RCC 7860 (cell line): ENCODE data around the gene NUDT3.
"Not testable (repeated sequence)": the region's sequence is repeated elsewhere in the genome, so short reads cannot be mapped to it uniquely, and the experiment has no call there.

Source experiments
- DNase-seq: peaks from one replicate; pipeline ENCODE4 v3.0.0-alpha.2; 2015; ENCODE audit warnings: low spot score
- FAIRE-seq: peaks from 2 replicates; lab custom pipeline; 2012; peaks lifted over from hg19 to GRCh38; lab: Jason Lieb, UNC

Gene NUDT3

DNA sequence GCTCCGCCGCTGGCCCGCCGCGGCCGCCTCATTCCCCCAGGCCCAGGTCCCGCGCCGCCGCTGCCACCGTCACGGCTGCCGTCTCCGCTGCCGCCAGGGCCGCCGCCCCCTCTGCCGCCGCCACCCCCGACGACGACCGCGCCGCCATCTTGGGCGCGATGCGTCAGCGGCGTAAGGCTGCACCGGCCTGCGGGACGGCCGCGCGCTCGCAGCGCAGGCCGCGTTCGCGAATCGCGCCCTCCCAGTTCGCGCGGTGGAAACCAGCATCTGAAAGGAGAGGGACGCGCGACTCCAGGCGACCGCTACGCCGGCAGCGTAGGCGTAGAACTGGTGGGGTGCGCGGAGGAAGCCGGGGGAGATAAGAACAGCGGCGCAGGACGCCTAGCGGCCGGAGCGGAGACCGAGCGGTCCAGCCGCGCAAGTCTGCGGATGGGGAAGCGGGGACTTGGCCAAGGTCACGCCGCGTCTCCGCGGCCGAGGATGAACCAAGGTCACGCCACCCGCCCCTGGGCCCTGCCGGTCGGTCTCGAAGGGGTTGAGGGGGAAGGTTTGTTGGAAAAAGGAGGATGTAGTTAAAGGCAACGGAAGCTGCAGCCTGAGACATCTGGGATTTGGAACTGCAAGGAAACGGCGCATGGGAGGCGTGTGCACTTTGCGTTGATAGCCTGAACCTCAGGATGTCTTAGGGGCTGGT is at the start of gene NUDT3:
Gene NUDT3, minus strand, starts transcription at position 173 of the 694 bp plus-strand sequence. CDS start 307 bp downstream, outside the sequence.
- FAIRE-seq (no peak), DNase-seq (peak; percentile 76)

DNA sequence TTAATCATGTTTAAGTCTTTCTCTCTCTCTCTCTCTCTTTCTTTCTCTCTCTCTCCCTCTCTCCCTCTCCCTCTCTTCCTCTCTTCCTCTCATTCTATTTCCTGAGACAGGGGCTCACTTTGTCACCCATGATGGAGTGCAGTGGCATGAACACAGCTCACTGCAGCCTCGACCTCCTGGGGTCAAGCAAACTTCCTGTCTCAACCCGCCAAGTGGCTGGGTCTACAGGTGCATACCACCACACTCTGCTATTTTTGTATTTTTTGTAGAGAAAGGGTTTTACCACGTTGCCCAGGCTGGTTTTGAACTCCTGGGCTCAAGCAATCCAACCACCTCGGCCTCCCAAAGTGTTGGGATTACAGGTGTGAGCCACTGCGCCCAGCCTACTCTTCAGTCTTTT is 49.1 kb upstream of the NUDT3 start:
- FAIRE-seq, result no peak

DNA sequence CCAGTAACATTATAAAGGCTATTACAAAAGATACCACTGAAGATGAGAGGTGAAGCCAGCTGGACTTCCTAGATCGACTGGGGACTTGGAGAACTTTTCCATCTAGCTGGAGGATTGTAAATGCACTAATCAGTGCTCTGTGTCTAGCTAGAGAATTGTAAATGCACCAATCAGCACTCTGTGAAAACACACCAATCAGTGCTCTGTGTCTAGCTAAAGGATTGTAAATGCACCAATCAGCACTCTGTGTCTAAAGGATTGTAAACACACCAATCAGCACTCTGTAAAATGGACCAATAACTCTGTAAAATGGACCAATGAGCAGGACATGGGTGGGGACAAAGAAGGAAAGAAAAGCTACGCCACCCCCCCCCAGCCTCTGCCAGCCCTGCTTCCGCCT is 47.0 kb upstream of the NUDT3 start:
- DNase-seq (no peak), FAIRE-seq (no peak)

More for the DNA sequence above, 49.1 kb upstream of the NUDT3 start:
- no peak for DNase-seq

DNA sequence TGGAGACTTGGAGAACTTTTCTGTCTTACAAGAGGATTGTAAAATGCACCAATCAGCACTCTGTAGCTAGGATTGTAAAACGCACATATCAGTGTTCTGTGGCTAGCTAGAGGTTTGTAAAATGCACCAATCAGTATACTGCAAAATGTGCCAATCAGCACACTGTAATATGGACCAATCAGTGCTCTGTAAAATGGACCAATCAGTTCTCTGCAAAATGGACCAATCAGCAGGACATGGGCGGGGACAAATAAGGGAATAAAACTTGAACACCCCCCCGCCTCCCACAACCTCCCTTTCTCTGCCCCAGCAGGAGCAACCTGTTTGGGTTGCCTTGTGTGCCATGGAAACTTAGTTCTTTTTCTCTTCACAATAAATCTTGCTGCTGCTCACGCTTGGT is 46.2 kb upstream of the NUDT3 start:
- FAIRE-seq (no peak), DNase-seq (no peak)

DNA sequence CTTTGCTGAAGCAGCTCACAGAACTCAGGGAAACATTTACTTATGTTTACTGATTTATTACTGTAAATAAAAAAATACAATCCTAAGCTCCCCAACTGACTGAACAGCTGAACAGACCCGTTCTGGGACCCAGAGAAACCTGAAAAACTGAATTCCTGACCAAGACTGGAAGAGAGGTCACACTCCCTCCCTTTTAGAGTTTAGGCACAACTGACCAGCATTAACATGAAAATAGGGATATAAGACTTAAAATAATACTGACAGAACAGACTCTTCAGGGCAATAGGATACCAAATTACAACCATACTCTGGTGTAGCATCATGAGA is 45.1 kb upstream of the NUDT3 start:
- FAIRE-seq (no peak), DNase-seq (no peak)

DNA sequence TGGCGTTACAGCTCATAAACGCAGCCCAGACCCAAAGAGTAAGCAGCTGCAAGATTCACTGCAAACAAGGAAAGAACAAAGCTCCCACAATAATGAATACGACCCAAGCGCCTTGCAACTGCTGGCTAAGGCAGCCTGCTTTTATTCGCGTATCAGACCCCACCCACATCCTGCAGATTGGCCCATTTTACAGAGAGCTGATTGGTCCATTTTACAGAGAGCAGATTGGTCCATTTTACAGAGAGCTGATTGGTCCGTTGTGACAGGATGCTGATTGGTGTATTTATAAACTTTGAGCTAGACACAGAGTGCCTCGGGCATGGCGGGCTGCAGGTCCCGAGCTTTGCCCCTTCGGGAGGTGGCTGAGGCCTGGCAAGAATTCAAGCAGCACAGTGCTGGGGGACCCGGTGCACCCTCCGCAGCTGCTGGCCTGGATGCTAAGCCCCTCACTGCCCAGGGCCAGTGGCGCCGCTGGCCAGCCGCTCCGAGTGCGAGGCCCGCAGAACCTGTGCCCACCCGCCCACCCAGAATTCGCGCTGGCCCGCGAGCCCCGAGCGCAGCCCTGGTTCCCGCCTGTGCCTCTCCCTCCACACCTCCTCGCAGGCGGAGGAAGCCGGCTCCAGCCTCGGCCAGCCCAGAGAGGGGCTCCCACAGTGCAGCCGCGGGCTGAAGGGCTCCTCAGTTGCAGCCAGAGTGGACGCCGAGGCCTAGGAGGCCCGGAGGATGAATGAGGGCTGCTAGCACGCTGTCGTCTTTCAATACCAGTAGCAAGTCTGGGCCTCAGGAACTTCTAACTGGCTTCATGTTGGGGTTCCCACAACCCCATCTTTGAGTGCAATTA is 44.6 kb upstream of the NUDT3 start:
- DNase-seq, result no peak
- FAIRE-seq, result no peak

DNA sequence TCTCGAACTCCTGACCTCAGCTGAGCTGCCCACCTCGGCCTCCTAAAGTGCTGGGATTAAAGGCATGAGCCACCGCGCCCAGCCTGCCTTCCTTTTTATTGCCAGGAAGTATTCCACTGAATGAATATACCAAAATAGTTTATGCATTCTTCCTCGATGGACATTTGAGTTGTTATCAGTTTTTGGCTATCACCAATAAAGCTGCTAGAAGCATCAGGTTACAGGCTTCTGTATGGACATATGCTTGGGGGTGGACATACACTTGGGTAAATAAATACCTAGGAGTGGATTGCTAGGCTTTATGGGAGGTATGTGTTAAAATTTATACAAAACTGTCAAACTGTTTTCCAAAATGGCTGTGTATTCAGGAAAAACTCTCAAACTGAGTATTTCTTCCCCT is 43.4 kb upstream of the NUDT3 start:
- no peak for FAIRE-seq
- DNase-seq, result no peak

DNA sequence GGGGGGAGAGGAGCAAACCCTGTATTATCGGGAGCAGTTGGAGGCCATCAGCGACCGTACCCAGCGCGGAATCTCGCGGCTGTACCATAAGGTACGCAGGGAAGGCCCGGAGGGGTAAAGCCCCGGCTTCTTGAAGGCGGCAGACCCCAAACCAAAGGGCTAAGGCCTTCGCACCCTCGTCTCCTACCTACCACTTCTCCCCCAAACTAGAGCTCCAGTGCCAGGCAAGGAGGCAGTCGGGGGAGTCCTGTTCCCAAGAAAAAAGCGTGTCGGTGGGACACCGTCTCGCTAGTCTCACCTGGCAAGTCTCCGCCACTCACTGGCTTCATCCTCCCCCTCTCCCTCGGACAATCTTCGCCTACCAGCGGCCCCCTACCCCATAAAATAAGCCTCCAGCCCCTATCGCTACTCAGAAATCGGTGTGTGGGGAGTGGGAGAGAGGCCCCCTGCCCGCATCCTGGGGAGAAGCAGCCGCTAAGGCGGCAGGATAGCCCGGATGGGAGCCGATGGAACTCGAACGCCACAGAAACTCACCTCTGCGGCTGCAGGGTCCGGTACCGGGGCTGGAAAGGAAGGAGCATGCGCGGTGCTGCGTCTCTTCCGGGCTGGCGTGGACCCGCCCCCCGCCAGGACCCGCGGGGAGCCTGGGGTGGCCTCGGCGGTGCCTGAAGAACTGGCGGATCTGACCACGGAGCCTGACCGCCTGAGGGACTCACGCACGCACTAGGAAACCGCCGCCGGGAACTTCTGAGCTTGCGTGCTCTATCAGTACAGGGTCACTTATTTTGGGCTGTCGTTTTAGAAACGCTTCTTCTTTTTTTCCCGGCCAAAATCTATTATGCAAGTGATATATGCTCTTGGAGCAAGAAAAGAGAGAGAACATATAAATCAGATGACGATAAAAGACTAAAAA is 33.3 kb upstream of the NUDT3 start, which contains the start of gene RPS10:
Gene RPS10, minus strand, starts transcription at position 572 of the 913 bp plus-strand sequence. CDS start 848 bp downstream, outside the sequence.
- no peak for FAIRE-seq
- DNase-seq, result peak; percentile 78

DNA sequence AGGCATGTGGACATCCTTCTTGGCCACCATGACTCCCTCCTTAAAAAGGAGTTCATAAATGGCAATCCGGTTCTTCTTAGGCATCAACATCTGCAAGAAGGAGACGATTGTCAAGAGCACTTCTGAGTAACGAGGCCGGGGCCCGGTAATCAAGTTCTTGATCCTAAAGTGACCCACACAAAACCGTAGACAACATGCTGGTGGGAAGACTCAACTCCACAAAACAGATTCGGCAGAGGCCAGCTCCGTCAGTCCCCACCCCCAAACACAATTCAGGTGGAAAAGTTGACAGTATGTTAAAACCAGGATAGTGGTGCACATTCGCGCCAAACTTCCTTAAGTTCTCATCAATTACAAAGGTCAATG is 32.6 kb upstream of the NUDT3 start:
- no peak for FAIRE-seq
- no peak for DNase-seq

DNA sequence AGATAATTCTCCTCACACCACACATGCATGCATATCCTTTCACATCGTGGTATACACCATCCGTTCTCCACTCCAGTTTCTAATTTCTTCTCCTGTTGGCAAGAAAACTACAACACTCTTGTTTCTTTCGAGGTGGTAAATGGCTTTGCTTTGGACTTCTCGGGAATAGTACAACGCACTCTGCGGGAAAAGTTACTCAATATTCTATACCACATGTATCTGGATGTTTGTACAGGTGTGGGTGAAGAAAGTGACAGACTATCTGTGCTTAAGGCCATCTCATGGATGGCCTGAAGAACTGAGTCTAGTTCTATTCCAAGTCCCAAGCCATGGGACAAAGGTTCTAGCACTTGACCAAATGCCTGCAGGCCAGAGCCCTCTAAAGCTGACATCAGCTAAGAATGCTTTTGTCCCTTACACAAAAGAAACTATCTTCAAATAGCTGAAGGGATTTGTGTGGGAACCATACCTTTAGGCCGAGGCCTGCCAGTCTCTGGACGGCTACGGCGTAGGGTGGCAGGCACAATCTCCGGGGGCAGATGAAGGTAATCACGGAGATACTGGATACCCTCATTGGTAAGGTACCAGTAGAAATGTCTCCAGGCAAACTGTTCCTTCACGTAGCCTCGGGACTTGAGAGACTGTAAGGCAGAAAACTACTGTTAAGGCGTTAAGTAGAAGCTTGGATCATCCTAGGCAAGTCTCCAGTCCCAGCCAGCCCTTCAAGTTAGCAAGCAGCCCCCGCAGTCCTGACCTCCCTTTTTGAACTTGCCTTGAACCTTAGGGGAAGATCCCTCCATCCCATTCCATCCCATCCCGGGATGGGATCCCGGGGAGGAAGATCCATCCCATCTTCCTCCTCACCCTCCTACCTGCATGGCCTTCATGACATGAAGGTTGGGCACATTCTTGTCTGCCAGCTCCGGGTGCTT is 32.0 kb upstream of the NUDT3 start:
- no peak for FAIRE-seq

DNA sequence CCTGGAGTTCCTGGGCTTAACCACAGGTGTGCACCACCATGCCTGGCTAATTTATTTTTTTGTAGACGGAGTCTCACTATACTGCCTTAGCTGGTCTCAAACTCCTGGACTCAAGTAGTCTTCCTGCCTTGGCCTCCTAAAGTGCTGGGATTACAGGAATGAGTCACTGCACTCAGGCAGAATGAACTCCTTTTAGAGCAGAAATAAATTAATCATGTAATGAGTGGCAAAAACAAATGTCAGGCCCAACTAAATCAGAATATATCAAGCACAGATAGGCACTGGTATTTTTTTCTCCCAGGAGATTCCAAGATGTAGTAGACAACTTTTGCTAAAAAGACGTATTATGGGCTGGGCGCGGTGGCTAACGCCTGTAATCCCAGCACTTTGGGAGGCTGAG is 30.8 kb upstream of the NUDT3 start:
- no peak for FAIRE-seq

More for the DNA sequence above, 32.0 kb upstream of the NUDT3 start:
- no peak for DNase-seq

DNA sequence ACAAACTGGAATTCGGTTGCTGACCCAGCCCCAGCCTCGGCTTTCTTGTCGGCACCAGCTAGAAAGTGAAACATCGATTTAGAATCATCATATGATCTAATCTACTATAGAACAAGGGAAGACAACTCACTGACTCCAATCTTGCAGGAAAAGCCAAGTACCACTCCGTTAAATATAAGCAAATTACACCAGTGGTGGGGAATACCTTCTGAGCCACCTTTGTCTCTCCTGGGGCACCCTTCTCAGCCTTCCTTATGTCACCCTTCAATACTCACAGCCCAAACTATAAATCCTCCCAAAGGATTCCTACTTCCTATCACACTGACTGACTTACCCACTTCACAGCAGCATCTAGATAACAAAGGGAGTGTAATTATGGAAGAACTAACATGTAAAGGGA is 25.9 kb upstream of the NUDT3 start:
- DNase-seq, result no peak
- no peak for FAIRE-seq

More for the DNA sequence above, 30.8 kb upstream of the NUDT3 start:
- no peak for DNase-seq

DNA sequence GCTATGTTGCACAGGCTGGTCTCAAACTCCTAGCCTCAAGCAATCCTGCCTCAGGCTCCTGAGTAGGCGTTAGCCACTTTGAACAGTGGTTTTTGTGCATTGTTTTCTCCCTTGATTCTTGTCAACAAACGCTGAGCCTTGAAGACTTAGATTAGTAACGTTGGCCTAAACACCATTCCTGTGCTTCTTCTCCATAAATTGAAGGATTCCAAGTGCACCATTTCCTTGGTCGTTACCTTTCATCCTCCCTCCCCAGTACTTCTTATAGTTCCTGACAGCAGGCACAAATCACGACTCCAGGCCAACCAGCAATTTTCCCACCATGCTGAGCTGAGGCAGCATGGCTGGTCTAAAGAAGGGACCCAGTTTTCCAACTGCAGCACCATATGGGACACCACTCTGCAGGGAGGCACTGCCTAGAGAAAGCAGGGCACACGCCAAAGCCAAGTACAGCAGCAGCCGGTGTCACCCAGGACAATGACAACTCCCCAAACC is 24.5 kb upstream of the NUDT3 start:
- no peak for FAIRE-seq

DNA sequence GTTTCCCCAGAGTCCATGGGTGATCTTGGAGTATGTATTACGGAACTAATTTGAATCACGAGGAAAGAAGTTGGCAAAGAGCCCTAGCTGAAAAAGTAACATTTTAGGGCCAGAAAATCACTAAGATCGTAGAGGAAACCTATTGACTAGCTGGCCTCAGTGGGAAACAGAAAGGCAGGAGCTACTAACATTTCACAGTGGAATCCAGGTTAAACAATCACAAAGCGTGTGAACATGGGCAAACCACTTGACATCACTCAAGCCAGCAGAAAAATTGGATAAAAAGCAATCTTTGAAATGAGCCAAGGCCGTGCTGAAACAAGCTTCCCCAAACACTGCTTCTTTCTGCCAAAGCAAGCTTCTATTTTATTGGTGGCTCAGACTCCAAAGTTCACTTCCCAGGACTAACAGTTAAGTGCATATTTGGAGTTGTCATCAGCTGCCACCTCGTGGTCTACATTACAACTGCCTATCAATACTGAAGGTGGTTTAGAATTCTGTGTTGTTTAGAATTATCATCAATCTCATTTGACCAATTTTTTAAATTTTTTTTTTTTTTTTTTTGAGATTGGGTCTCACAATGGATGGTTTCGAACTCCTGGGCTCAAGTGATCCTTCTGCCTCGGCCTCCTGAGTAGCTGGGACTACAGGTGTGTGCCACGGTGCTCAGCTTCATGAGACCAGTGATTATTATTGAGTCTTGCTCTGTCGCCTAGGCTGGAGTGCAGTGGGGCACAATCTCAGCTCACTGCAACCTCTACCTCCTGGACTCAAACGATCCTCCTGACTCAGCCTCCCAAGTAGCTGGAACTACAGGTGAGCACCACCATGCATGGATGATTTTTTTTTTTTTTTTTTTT is 22.8 kb upstream of the NUDT3 start:
- DNase-seq (peak; percentile 30), FAIRE-seq (no peak)

More for the DNA sequence above, 24.5 kb upstream of the NUDT3 start:
- DNase-seq, result no peak

DNA sequence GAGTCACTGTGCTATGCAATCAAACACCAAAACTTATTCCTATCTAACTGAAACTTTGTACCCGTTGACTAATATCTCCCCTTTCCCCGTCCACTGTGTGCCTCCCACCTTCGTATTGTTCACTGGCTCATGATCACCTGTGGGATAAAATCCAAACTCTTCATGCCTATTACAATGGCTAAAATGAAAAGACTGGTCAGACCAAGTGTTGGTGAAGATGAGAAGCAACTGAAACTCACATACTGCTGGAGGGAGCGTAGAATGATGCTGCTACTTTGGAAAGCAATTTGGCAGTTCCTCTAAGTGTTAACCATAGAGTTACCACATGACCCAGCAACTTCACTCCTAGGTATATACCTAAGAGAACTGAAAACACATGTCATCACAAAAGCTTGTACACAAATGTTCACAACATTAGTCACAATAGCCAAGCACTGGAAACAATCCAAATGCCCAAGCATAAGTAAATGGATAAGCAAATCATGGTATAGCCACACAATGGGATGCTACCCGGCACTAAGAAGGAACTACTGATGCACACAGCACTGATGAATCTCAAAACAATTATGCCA is 20.3 kb upstream of the NUDT3 start:
- DNase-seq (no peak), FAIRE-seq (no peak)

DNA sequence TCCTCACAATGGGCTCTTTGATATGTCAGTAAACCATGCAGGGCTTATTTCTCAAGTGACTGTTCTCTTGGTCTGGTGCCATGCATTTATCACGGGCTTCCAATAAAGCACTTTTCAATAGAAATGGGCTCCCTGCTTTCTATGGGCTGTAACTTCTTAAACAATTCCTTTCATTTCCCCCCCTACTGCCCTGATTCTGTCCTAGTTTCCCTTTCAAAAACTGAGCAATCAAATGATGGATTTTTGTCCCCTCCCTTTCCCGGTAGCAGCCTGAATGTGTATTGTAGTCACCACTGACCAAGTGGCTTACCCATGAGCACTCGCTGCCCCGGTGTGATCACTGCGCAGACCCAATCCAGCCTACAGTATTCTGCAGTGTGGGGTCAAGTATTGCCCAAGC is 19.5 kb upstream of the NUDT3 start:
- no peak for DNase-seq
- no peak for FAIRE-seq

DNA sequence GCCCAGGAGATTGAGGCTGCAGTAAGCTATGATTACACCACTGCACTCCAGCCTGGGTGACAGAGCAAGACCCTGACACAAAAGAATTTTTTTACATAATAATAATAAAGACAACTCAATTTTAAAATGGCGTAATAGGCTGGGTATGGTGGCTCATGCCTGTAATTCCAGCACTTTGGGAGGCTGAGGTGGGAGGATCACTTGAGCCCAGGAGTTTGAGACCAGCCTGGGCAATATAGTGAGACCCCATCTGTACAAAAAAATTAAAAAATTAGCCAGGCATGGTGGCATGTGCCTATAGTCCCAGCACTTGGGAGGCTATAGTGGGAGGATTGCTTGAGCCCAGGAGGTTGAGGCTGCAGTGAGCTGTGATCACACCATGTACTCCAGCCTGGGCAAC is 15.4 kb upstream of the NUDT3 start:
- not testable (repeated sequence) for FAIRE-seq

DNA sequence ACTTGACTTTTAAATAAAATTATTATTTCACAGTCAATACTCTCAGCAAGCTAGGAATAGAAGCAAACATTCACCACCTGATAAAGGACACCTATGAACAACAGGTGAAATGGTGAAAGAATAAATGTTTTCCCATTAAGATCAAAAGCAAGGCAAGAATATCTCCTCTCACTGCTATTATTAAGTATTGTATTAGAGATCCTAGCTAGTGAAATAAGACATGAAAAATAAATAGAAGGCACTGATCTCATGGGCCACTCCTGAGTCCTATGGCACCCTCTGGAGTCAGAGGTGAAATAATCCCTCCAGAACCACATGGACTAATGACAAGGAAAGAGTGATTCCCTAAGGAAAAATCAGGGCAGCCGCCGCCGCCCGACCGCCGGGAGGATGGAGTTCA is 4.0 kb upstream of the NUDT3 start:
- DNase-seq (no peak), FAIRE-seq (no peak)

More for the DNA sequence above, 15.4 kb upstream of the NUDT3 start:
- not testable (repeated sequence) for DNase-seq

DNA sequence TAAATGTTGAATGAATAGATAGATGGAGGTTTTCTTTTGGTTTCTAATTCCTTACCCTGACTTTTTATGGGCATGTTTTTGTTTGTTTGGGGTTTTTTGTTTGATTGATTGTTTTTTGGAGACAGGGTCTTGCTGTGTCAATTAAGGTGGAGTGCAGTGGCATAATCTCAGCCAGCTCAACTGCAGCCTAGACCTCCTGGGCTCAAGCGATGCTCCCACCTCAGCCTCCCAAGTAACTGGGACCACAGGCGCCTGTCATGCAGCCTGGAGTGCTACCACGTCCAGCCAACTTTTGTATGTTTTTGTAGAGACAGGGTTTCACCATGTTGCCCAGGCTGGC is 1.5 kb upstream of the NUDT3 start:
- FAIRE-seq (no peak), DNase-seq (no peak)
